Measurements from ENCODE around the gene FRYL.

DNA sequence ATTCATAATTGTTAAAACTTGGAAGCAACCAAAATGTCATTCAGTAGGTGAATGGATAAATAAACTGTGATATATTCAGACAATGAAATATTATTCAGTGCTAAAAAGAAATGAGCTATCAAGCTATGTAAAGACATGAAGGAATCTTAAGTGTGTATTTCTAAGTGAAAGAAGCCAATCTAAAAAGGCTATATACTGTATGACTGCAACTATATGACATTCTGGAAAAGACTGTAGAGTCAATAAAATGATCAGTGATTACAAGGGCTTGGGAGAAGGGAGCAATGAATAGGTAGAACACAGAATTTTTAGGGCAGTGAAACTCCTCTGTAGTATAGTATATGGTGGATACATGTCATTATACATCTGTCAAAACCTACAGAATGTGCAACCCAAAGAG is 139.9 kb downstream of the FRYL start:
- TF ChIP-seq POLR2A (IDR thresholded peaks at IDR 0.05; ENCODE audit: low read depth, low read length) (no peak), POLR2AphosphoS5 (IDR thresholded peaks at IDR 0.05; ENCODE audit: low read depth, low read length) (no peak)
